ENCODE data around the gene GATA2. TPM values are rescaled to one million over a fixed set of nuclear protein-coding genes. Genes with fewer than 3 reads are reported as not detected.

GATA2 gene
- total RNA-seq, 3 donors from 2014 or later = 1.6 to 10.1 (median 8.8) TPM

DNA sequence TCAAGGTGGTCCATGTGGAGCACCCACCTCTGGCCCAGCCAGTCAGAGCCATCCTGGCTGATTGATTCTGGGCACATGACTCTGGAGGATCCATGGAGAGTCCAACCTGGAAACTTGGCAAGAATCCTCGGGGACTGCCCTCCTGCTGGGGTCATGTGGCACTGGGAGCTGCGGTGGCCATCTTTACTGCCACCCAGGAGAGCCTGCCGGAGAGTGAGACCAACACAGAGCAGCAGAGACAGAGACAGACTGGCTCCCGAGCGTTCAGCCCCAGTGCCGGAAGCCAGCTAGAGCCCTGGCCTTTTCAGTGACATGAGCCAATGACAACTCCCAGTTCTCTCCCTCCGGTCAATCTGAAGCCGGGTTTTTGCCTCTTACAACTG is 11.5 kb upstream of the GATA2 start:
- intact Hi-C loops (cut with DNase I, micrococcal nuclease) = no loop called here
- no peak for ATAC-seq
- TF ChIP-seq, protein P1, sequence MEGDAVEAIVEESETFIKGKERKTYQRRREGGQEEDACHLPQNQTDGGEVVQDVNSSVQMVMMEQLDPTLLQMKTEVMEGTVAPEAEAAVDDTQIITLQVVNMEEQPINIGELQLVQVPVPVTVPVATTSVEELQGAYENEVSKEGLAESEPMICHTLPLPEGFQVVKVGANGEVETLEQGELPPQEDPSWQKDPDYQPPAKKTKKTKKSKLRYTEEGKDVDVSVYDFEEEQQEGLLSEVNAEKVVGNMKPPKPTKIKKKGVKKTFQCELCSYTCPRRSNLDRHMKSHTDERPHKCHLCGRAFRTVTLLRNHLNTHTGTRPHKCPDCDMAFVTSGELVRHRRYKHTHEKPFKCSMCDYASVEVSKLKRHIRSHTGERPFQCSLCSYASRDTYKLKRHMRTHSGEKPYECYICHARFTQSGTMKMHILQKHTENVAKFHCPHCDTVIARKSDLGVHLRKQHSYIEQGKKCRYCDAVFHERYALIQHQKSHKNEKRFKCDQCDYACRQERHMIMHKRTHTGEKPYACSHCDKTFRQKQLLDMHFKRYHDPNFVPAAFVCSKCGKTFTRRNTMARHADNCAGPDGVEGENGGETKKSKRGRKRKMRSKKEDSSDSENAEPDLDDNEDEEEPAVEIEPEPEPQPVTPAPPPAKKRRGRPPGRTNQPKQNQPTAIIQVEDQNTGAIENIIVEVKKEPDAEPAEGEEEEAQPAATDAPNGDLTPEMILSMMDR (IDR thresholded peaks at IDR 0.05) = no peak
- Histone ChIP-seq H3K36me3 (ENCODE audit: low read depth) (no peaks in the 10 kb centered on the region), H3K4me3 (no peak overlapping the region), H3K9me3 (no peaks in the 10 kb centered on the region), H3K4me1 (ENCODE audit: low read depth) (no peaks in the 10 kb centered on the region)
- DNase-seq = no peak

DNA sequence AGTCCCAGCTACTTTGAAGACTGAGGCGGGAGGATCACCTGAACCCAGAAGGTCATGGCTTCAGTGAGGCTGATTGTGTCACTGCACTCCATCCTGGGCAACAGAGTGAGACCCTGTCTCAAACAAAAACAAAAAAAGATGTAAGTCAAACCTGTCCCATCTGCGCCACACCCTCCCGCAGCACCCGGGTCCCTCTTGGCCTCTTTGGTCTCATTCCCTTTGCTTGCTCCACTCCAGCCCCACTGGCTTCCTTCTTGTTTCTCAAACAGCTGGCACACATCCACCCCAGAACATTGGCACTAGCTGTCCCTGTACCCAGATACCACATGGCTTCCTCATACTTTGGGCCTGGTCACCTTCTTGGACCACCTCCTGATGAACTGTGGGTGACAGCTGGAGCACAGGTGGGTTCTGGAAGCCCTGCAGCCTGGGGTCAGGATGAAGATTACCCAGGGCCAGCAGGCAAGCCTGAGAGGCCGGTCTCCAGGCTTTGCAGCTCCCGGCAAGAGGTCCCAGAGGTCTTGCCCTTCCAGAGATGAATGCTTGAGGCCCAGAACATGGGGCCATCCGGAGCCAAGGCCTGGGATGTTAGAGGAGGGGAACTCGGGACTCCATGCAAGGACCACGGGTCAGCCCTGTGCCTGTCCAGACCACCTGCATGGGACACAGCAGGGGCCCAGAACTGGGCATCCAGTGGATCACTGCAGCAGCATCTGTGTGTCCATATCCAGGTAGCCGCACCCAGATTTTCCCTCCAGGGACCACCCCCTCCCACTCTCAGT is 10.9 kb upstream of the GATA2 start:
- Histone ChIP-seq H3K4me1 (ENCODE audit: low read depth) (no peaks in the 10 kb centered on the region), H3K4me3 (no peak overlapping the region), H3K9me3 (no peaks in the 10 kb centered on the region), H3K36me3 (ENCODE audit: low read depth) (no peaks in the 10 kb centered on the region)
- ATAC-seq (no peak), DNase-seq (no peak)
- TF ChIP-seq, protein P1 (IDR thresholded peaks at IDR 0.05) = no peak
- intact Hi-C loops (cut with DNase I, micrococcal nuclease) = no loop called here

DNA sequence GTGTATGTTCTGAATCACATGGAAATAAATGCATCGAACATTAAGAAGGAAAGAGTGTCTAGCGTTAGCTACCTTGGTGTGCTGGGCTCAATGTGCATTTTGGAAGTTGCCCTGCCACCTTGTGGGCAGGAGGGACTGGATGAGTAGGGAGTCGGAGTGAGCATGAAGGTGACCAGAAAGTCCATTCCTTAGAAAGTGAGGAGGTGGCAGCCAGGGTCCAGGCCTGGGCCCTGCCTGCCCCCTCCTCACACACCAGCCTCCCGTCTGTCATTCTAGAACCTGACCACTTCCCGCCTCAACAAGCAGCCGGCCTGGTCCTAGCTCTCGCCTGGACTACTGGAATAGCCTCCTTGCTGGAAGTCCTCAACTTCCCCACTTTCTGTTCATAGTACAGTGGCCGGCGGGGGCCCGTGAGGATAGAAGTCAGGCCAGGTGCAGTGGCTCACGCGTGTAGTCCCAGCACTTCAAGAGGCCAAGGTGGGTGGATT is 10.2 kb upstream of the GATA2 start:
- intact Hi-C loops (cut with DNase I, micrococcal nuclease) = no loop called here
- H3K9me3 ChIP-seq = no peaks in the 10 kb centered on the region
- TF ChIP-seq, protein P1 (IDR thresholded peaks at IDR 0.05) = no peak
- H3K36me3 ChIP-seq (ENCODE audit: low read depth) = no peaks in the 10 kb centered on the region
- H3K4me1 ChIP-seq (ENCODE audit: low read depth) = no peaks in the 10 kb centered on the region
- DNase-seq (no peak), ATAC-seq (peak; percentile 24)
- H3K4me3 ChIP-seq = no peak overlapping the region

DNA sequence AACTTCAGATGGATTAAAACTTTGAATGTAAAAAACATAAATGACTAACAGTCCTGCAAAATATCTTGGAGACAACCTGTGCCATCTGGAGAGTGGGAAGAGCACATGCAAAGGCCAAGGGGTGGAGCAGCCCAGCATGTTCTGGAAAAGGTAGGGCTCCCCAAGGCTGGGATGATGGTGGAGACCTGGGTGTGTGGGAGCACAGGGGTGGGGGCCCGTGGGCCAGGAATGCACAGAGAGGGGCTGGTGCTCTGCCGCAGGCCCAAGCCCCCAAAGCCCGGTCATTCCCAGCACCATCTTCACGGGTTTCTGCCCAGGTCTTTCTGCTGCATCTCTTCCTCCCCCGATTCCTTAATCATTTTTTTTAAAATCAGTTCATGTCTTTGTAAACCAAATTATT is 9.7 kb upstream of the GATA2 start:
- ATAC-seq (no peak), DNase-seq (no peak)
- Histone ChIP-seq H3K36me3 (ENCODE audit: low read depth) (no peaks in the 10 kb centered on the region), H3K4me3 (no peak overlapping the region), H3K9me3 (no peaks in the 10 kb centered on the region), H3K4me1 (ENCODE audit: low read depth) (no peaks in the 10 kb centered on the region)
- intact Hi-C loops (cut with DNase I, micrococcal nuclease) = no loop called here
- TF ChIP-seq, protein P1 (IDR thresholded peaks at IDR 0.05) = no peak

DNA sequence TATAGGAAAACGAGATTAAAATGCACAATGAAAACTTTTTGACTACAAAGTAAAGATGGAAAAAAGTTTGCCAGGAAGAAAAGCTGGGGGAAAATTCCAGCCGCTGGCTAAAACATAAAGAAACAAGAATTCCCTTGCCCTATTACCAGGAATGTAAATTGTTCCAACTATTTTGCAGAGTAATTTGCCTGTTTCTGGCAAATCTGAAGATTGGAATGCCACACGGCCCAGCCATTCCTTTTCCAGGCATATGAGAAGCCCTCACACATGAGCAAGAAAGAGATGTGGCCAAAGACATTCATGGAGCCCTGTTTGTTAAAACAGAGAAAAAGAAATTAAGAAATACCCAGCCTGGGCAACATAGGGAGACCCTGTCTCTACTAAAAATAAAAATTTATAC is 8.4 kb upstream of the GATA2 start:
- Histone ChIP-seq H3K9me3 (no peaks in the 10 kb centered on the region), H3K36me3 (ENCODE audit: low read depth) (no peaks in the 10 kb centered on the region), H3K4me1 (ENCODE audit: low read depth) (peaks cover 10% of the 10 kb centered on the region), H3K4me3 (no peak overlapping the region)
- ATAC-seq (no peak), DNase-seq (no peak)
- TF ChIP-seq, protein P1 (IDR thresholded peaks at IDR 0.05) = no peak
- intact Hi-C loops (cut with DNase I, micrococcal nuclease) = no loop called here

All from mucosa of descending colon (tissue), 3 donors.